ENCODE results near the gene SH2D4B. TPM values are rescaled to one million over a fixed set of nuclear protein-coding genes. Genes with fewer than 3 reads are reported as not detected.

The SH2D4B gene
- total RNA-seq, 1 experiment from 2014 or later: not detected

DNA sequence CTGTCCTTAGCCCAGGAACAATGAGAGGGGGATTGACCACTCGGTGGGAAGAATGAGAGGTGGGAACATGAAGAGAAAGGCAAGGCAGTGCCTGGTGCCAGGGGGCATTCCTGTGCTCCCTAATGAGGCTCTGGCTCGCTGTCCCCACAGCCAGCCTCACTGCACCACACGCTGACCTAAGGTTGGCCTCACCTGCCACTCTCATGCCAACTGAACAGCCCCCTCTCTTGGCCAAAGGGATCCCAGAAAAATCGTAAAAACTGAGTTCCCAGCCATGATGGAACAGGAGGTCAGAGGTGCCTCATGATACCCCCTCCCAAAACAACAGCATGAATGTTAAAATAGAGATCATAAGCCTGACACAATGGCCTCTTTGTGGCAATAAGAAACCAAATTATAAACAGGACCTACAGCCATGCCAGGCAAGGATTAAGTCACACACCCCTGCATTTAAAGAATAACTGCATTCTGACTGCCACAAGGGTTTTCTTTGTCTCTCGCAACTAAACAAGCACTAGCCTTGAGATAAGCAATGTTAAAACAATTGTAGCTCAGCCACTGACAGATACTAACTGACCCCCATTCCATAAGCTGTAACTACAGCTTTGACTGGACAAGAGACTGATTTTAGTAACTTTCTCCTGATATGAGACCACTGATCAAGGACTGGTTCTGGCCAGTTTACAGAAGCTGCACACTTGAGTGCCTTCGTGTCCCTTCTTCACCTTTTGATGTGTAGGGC, 149.2 kb downstream of the SH2D4B start:
- no peak for DNase-seq (ENCODE audit: low spot score)

DNA sequence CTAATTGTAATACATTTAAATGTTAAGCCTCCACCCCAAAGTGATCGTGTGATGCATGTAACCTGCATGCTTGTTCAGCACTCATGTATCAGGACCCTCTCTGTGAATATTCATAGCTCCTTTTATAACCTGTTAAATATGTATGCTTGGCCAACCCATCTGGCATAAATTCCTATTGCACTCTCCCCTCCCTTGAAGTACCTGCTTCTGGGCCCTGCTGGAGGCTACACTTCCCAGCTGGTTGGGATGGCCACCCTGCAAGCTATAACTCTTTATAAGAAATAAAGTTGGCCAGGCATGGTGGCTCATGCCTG, 149.7 kb downstream of the SH2D4B start:
- DNase-seq (ENCODE audit: low spot score): no peak

DNA sequence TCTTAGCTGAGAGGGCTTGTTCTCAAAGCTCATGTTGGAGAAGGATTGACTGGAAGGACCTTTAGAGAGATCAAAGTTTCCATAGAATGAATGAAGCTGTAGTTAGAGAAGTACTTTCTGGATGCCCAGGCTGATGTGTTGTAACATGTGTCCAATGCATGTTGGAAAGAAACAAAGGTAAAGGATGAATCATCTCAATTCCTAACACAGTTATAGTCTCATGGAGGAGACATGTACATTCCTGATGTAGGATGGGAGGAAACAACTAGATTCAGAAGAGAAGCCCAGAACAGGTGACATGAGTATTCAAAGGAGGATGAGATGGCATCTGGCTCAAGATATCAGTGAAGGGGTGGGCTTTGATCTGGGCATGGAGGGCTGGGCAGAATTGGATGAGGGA, 152.7 kb downstream of the SH2D4B start:
- DNase-seq (ENCODE audit: low spot score): no peak

DNA sequence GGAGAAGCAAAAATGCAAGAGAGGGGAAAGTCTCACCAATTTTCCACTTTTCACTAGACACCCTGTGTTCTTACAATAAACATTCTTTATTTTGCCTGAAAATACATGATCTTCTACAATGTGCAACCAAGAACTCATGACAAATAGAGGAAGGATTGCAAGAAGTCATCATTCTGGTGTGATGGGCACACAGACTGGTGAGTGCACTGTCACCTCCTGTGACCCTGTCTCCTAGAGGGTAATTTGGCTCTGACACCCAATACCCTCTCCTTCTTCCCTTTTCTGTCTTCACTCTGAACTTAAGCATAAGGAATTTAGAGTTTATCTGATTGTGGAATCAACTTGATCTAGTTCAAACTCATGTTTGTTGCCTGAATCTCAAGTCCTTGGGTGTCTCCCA, 153.7 kb downstream of the SH2D4B start:
- DNase-seq (ENCODE audit: low spot score): no peak

DNA sequence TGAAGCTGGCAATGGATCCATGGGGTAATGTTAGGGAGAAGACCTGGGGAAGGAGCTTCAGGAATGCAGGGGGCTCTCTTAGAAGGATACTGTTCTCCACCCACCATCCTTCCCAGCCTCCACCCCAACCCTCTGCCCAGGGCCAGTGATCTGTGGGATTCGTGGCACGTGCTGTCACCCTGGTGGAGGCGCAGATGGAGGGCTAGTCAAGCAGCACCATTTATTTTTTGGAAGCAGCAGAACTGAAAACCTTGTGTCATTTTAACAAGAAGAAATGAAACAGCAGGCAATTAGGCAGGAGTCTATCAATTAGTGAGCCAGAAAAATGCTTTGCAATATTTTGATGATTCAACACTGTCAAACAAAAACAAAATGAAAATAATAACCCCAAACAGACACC, 155.9 kb downstream of the SH2D4B start:
- no peak for DNase-seq (ENCODE audit: low spot score)

DNA sequence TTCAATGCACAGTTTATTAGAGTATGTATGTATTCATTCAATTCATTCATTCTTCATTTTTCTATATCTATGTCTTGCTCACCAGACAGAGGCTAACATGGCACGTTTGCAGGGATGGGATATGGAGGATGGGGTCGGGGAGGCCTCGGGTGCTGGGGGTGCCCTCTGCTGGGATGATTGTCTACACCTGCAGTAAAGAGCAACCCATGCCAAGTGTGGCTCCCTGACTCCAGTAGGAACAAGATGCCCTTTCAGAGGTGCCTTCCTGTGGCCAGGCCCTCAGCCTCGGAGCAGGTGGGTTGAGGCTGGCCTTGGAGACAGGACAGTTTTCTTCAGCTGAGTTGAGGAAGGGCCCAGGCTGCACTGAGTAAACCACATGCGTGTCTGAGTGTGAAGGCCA, 157.2 kb downstream of the SH2D4B start:
- no peak for DNase-seq (ENCODE audit: low spot score)

Other genes with a start within 250 kb of the SH2D4B start
- gene MAT1A, start 248.2 kb upstream of the SH2D4B start, total RNA-seq (2014; rRNA removed; shearing (Covaris generic)): 1.2 and 1.7 TPM in 2 replicates
- gene DYDC1, start 181.1 kb upstream of the SH2D4B start, total RNA-seq (2014; rRNA removed; shearing (Covaris generic)): not detected in 2 replicates
- gene DYDC2, start 181.1 kb upstream of the SH2D4B start, total RNA-seq (2014; rRNA removed; shearing (Covaris generic)): 0.08 and 0.47 TPM in 2 replicates
- 14.2 and 18.4 TPM in 2 replicates for gene PRXL2A, start 129.4 kb upstream of the SH2D4B start, total RNA-seq (2014; rRNA removed; shearing (Covaris generic))
- 16.2 and 16.4 TPM in 2 replicates for gene TSPAN14, start 83.6 kb upstream of the SH2D4B start, total RNA-seq (2014; rRNA removed; shearing (Covaris generic))